ENCODE data around the gene FBF1.
"Not testable (repeated sequence)": the region's sequence is repeated elsewhere in the genome, so short reads cannot be mapped to it uniquely, and the experiment has no call there.

The FBF1 gene

GRCh38 chr17:75874323-75875181 lies 66.3 kb downstream of the FBF1 start:
- DNase-seq = no peak

DNA sequence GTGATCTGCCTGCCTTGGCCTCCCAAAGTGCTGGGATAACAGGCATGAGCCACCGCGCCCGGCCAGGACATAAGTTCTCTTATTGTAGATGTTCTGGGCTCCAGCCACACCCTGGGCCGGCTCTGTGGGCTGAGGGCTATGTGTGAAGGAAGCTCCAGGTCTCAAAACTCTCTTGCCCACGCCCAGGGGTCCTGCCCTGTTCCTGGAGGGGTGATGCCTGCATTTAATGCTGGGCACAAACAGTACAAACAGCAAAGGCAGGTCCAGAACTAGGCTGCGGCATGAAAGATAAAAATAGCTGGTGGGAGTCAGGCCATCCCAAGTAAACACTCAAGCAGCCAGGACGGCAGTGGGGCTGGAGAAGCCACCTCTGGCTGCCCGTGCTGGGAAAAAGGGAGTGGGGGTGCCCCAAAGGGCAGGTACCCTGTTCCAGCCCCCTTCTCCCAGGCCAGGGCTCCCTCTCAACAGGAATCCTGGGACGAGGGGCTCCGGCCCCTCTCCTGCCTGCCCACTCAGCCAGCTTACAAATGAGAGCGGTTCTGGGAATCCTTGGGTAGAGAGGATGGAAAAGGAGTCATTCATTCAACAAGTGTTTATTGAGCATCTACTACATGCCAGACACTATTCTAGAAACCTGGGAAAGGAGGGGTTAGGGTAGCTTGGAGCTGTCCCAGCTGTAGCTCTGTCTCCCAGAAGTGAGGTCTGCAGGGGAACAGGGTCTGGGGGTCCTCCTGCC lies 67.1 kb downstream of the FBF1 start:
- no peak for DNase-seq

- peak; percentile 62 for DNase-seq
Observed at GRCh38 chr17:75872434-75873351, 68.1 kb downstream of the FBF1 start.

DNA sequence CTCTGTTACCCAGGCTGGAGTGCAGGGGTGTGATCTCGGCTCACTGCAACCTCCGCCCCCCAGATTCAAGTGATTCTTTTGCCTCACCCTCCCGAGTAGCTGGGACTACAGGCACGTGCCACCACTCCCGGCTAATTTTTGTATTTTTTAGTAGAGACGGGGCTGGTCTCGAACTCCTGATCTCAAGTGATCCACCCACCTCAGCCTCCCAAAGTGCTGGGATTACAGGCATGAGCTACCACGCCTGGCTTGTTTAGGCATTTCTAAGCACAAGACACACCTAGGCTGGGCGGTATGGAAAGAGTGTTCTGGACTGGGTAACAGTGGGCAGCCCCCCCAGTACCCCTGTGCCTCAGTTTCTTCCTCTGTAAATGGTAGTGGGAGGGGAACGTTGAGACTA lies 70.6 kb downstream of the FBF1 start:
- not testable (repeated sequence) for DNase-seq

DNA sequence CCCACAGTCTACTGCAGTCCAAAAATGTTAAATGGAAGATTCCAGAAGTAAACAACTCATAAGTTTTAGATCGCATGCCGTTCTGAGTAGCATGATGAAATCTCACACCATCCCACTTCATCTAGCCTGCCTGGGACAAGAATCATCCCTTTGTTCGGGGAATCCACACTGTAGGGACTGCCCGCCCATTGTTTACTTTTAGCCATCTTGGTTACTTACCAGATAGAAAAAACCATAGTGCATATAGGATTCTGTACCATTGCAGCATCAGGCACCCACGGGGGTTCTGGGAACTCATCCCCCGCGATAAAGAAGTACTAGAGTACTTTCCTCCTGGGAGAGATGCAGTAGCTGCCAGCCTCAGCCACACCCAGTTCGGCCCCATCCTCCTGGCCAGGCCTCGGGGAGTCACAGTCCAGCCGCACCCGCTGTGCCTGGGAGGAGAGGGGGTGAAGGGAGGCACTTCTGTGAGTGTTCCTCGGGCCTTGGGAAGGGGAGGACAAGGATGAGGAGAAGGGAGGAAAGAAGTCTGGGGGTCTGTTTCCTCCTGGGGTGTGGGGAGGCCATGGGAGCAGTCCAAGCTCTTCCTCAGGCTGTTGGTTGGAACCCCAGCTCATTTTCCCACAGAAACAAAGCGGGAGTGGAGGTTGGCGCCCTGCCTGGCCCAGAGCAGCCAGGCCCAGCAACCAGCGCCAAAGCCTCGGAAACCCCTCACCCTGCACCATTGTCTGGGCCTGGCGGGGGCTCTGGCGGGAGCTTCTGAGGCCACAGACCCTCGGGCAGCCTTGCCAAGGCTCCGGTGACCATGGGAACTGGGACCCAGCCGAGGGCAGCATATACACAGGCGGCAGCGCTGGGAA lies 71.3 kb downstream of the FBF1 start:
- DNase-seq = no peak

- DNase-seq = not testable (repeated sequence)
Observed at GRCh38 chr17:75868730-75869281, 72.0 kb downstream of the FBF1 start.

DNA sequence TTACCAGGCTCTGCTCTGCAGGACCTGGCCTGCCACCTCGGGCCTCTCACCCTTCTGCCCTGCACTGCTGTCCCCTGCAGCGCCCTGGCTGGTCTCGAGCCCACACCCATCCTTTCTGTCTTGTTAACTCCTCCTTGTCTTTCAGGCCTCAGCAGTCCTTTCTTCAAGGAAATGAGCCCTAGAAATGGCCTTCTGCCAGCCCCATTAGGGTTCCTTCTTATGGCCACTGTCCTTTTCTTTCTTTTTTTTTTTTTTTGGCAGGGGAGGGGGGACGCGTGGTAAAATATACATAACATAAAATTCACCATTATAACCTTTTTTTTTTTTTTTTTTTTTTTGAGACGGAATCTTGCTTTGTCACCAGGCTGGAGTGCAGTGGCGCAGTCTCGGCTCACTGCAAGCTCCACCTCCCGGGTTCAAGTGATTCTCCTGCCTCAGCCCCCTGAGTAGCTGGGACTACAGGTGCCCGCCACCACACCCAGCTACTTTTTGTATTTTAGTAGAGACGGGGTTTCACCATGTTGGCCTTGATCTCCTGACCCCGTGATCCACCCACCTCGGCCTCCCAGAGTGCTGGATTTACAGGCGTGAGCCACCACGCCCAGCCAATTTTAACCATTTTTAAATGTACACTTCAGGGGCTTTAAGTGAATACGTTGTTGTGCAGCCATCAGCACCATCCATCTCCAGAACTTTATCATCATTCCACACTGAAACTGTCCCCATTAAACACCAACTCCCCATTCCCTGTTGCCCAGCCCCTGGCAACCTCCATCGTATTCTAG lies 75.2 kb downstream of the FBF1 start:
- not testable (repeated sequence) for DNase-seq

DNA sequence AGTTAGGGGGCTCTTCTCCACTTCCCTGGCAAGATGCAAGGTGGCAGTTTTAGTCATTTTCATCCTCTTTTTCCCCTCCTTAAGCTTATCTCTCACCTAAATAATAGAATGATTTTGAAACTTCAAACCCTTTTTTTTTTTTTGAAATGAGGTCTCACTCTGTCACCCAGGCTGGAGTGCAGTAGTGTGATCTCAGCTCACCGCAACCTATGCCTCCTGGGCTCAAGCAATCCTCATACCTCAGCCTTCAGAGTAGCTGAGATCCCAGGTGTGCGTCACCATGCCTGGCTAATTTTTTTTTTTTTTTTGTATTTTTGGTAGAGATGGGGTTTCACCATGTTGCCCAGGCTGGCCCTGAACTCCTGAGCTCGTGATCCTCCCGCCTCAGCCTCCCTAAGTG lies 76.0 kb downstream of the FBF1 start:
- not testable (repeated sequence) for DNase-seq

DNA sequence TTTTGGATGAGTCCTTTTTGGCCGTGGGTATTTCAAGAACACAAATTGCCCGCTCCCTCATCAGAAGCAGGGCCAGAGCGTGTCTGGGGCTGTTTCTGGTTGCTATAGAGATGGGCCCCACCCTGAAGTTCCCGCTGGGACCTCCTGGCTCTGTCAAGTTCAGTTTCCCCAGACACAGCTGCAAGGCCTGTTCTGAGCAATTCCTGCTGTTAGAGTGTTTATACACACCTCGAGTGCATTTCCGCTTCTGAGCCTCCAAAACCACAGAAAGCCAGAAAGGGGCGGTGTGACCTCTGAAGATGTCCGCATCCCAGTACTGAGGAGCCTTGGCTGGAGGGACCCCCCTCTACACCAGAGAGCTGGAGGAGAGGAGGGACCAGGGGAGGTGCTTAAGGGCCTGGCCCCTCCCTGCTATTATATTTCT lies 76.4 kb downstream of the FBF1 start:
- no peak for DNase-seq

DNA sequence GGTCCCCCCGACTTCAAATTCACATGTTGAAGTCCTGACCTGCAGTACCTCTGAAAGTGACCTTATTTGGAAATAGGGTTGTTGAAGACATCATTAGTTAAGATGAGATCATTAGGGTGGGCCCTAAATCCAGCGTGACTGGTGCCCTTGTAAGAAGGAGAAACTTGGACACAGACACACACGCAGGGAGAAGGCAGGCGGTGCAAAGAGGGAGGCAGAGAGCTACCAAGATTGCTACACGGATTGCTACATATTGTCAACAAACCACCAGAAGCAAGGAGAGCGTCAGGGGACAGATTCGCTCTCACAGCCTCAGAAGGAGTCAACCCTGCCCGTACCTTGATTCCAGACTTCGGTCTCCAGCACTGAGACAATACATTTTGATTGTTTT lies 78.9 kb downstream of the FBF1 start:
- DNase-seq = no peak
